H1 (cell line): ENCODE data around the gene GLTP. TPM values are rescaled to one million over a fixed set of nuclear protein-coding genes. Genes with fewer than 3 reads are reported as not detected.
A peak's percentile ranks its signal among the peaks of the same experiment; 100 is the strongest.

Experiments
- CTCF ChIA-PET: fragments of 300-600 bp; sonication (Branson Sonifier 250); formaldehyde crosslinking; loops from one replicate; lab custom pipeline; 2021; ENCODE audit not compliant: partially characterized antibody; lab: Charles Lee
- POLR2A ChIA-PET: fragments of 300-600 bp; sonication (Branson Sonifier 250); formaldehyde crosslinking; loops from one replicate; lab custom pipeline; 2021; ENCODE audit warnings: inconsistent platforms; ENCODE audit not compliant: partially characterized antibody; lab: Charles Lee
- DNase-seq, 2 experiments: peaks; one replicate each; pipeline versions ENCODE4 v3.0.0 to v3.0.0-alpha.2; 2010 to 2022; ENCODE audit warnings: low spot score in 2 of 2, low read depth in 1 of 2, mixed read lengths in 1 of 2
- FAIRE-seq: peaks from 2 replicates; lab custom pipeline; 2011; peaks lifted over from hg19 to GRCh38; lab: Jason Lieb, UNC
- H2AFZ ChIP-seq: 2 replicates; pipeline ENCODE4 v1.8.1; 2012; ENCODE audit warnings: low read length, inconsistent platforms
- H2AK5ac ChIP-seq: 2 replicates; pipeline ENCODE4 v1.6.1; 2013; ENCODE audit warnings: low read depth, low read length
- H2BK120ac ChIP-seq: replicated peaks from 2 replicates; pipeline ENCODE3; 2013; ENCODE audit warnings: low read depth, low read length, inconsistent platforms
- H2BK12ac ChIP-seq: 2 replicates; pipeline ENCODE4 v1.6.1; 2013; ENCODE audit warnings: low read depth, low read length
- H2BK15ac ChIP-seq: 2 replicates; pipeline ENCODE4 v1.6.1; 2013; ENCODE audit warnings: low read length
- H2BK20ac ChIP-seq: 2 replicates; pipeline ENCODE4 v1.6.1; 2013; ENCODE audit warnings: low read length
- H2BK5ac ChIP-seq: 2 replicates; pipeline ENCODE4 v1.6.1; 2013; ENCODE audit warnings: low read depth, low read length
- H3K14ac ChIP-seq: 2 replicates; pipeline ENCODE4 v1.6.1; 2013; ENCODE audit warnings: inconsistent platforms; ENCODE audit not compliant: insufficient read length
- H3K18ac ChIP-seq: 2 replicates; pipeline ENCODE4 v1.6.1; 2013; ENCODE audit warnings: low read length; ENCODE audit errors: extremely low read depth
- H3K23ac ChIP-seq: 2 replicates; pipeline ENCODE4 v1.6.1; 2013; ENCODE audit warnings: inconsistent platforms; ENCODE audit not compliant: insufficient read length
- H3K23me2 ChIP-seq: 2 replicates; pipeline ENCODE4 v1.6.1; 2013; ENCODE audit warnings: low read depth, low read length
- H3K27ac ChIP-seq: 2 replicates; pipeline ENCODE4 v1.6.1; 2011; ENCODE audit warnings: low read depth, low read length, inconsistent platforms
- H3K27me3 ChIP-seq, 4 experiments: replicated peaks in 1 of 4; 1 replicate in 1 of 4; 2 replicates in 3 of 4; pipeline versions ENCODE4 v1.6.1 to v1.8.1; 2011 to 2013; ENCODE audit warnings: low read length in 3 of 4, mild to moderate bottlenecking in 3 of 4, inconsistent platforms in 2 of 4, mixed read lengths in 2 of 4, moderate library complexity in 1 of 4; ENCODE audit not compliant: control insufficient read depth in 3 of 4, insufficient read depth in 3 of 4; ENCODE audit errors: extremely low read depth in 1 of 4
- H3K36me3 ChIP-seq, 4 experiments: 2 replicates each; pipeline versions ENCODE4 v1.6.1 to v1.8.1; 2011 to 2013; ENCODE audit warnings: mild to moderate bottlenecking in 4 of 4, low read length in 3 of 4, moderate library complexity in 2 of 4, control low read depth in 1 of 4, inconsistent platforms in 1 of 4; ENCODE audit not compliant: insufficient read depth in 4 of 4, control insufficient read depth in 2 of 4
- H3K4ac ChIP-seq: replicated peaks from 2 replicates; pipeline ENCODE3; 2013; ENCODE audit warnings: low read length, low read depth, mixed read lengths, inconsistent platforms; ENCODE audit not compliant: insufficient read length
- H3K4me1 ChIP-seq, 4 experiments: replicated peaks in 1 of 4; 1 replicate in 1 of 4; 2 replicates in 3 of 4; pipeline versions ENCODE4 v1.6.1 to v1.8.1; 2011 to 2013; ENCODE audit warnings: low read length in 3 of 4, inconsistent platforms in 2 of 4, mixed read lengths in 1 of 4; ENCODE audit not compliant: insufficient read depth in 4 of 4, control insufficient read depth in 3 of 4
- H3K4me2 ChIP-seq, 2 experiments: 2 replicates each; pipeline versions ENCODE4 v1.6.1 to v1.8.1; 2011 to 2013; ENCODE audit warnings: low read depth in 2 of 2, low read length in 2 of 2, control low read depth in 1 of 2, inconsistent platforms in 1 of 2, mild to moderate bottlenecking in 1 of 2; ENCODE audit not compliant: insufficient read depth in 1 of 2
- H3K4me3 ChIP-seq, 4 experiments: fragments of 200-600, 300-600 bp in 1 of 4; sonication (generic), shearing (Covaris generic), sonication (Bioruptor Twin) in 1 of 4; 2 replicates each; pipeline versions ENCODE4 v1.5.1 to v1.8.1; 2011 to 2016; ENCODE audit warnings: low read length in 4 of 4, low read depth in 3 of 4, control low read depth in 2 of 4, inconsistent platforms in 2 of 4, mild to moderate bottlenecking in 2 of 4, mixed read lengths in 1 of 4, moderate library complexity in 1 of 4; ENCODE audit not compliant: insufficient read depth in 2 of 4; ENCODE audit errors: extremely low read depth in 1 of 4
- H3K56ac ChIP-seq: replicated peaks from 2 replicates; pipeline ENCODE3; 2013; ENCODE audit warnings: low read depth, mild to moderate bottlenecking, mixed read lengths, low read length, inconsistent platforms; ENCODE audit not compliant: insufficient read length
- H3K79me1 ChIP-seq: 2 replicates; pipeline ENCODE4 v1.6.1; 2013; ENCODE audit warnings: low read depth, low read length, control low read depth
- H3K79me2 ChIP-seq, 2 experiments: 2 replicates each; pipeline versions ENCODE4 v1.6.1 to v1.8.1; 2012 to 2013; ENCODE audit warnings: low read length in 2 of 2, mild to moderate bottlenecking in 2 of 2, inconsistent platforms in 1 of 2; ENCODE audit not compliant: insufficient read depth in 2 of 2, control insufficient read depth in 1 of 2
- H3K9ac ChIP-seq, 4 experiments: replicated peaks in 1 of 4; 1 replicate in 1 of 4; 2 replicates in 3 of 4; pipeline versions ENCODE4 v1.6.1 to v1.8.1; 2011 to 2013; ENCODE audit warnings: low read depth in 3 of 4, low read length in 3 of 4, control low read depth in 2 of 4, mild to moderate bottlenecking in 2 of 4, moderate library complexity in 2 of 4, inconsistent platforms in 1 of 4; ENCODE audit errors: extremely low read depth in 1 of 4
- H3K9me3 ChIP-seq, 2 experiments: 2 replicates each; pipeline versions ENCODE4 v1.6.1 to v1.8.1; 2012 to 2013; ENCODE audit warnings: mild to moderate bottlenecking in 2 of 2, moderate library complexity in 2 of 2, control low read depth in 1 of 2, inconsistent platforms in 1 of 2, low read depth in 1 of 2, low read length in 1 of 2, mixed read lengths in 1 of 2; ENCODE audit not compliant: insufficient read depth in 2 of 2
- H4K20me1 ChIP-seq, 2 experiments: replicated peaks in 1 of 2; 2 replicates each; pipeline versions ENCODE3 to v1.8.1; 2011 to 2013; ENCODE audit warnings: inconsistent platforms in 2 of 2, low read length in 2 of 2, mild to moderate bottlenecking in 1 of 2; ENCODE audit not compliant: insufficient read depth in 2 of 2, control insufficient read depth in 1 of 2
- H4K5ac ChIP-seq: 2 replicates; pipeline ENCODE4 v1.6.1; 2013; ENCODE audit warnings: low read length, low read depth, mixed read lengths, inconsistent platforms; ENCODE audit not compliant: insufficient read length
- H4K8ac ChIP-seq: 2 replicates; pipeline ENCODE4 v1.8.0; 2013; ENCODE audit warnings: mild to moderate bottlenecking, moderate library complexity, low read length, inconsistent platforms; ENCODE audit not compliant: insufficient read depth; ENCODE audit errors: extremely low read depth
- H4K91ac ChIP-seq: replicated peaks from 2 replicates; pipeline ENCODE3; 2013; ENCODE audit warnings: low read length, mixed read lengths, inconsistent platforms; ENCODE audit not compliant: insufficient read length
- KDM1A ChIP-seq: fragments of 200-600, 300-600 bp; sonication (generic); IDR thresholded peaks from 2 replicates; pipeline ENCODE4 v1.7.1; 2016; ENCODE audit warnings: mild to moderate bottlenecking, low read length, borderline replicate concordance
- POLR2AphosphoS5 ChIP-seq: IDR thresholded peaks from 2 replicates; pipeline ENCODE4 v1.6.1; 2011; ENCODE audit warnings: low read depth, low read length
- WGBS, 2 experiments: shearing (Covaris generic) in 1 of 2; methylation state at CpG; one replicate each; pipeline versions ENCODE4 v1.1.6 to v1.1.7; 2013 to 2015; ENCODE audit warnings: low lambda C conversion rate in 2 of 2, mixed read lengths in 2 of 2, inconsistent platforms in 1 of 2, low coverage in 1 of 2, missing lambda C conversion rate in 1 of 2; ENCODE audit not compliant: insufficient replicate concordance in 2 of 2, insufficient coverage in 1 of 2, insufficient read length in 1 of 2; ENCODE audit errors: extremely low coverage in 1 of 2, missing lambda C conversion rate in 1 of 2; 5-methylcytosine and 5-hydroxymethylcytosine counted together
- polyA plus RNA-seq, 7 experiments: library from polyadenylated mRNA; depleted of rRNA in 3 of 7; stranded (reverse) in 5 of 7; unstranded in 2 of 7; fragments of >200 nt in 5 of 7; fragments of 200-250 nt in 2 of 7; gene quantifications; 1 replicate in 5 of 7; 2 replicates in 1 of 7; 4 replicates in 1 of 7; pipeline versions ENCODE4 v1.2.1 to v1.2.3, GENCODE V29; 2011 to 2013; ENCODE audit warnings: missing spikeins in 2 of 7, mixed read lengths in 2 of 7
- total RNA-seq: library from RNA; stranded (reverse); fragmentation: NEBNext Ultra II Directional; extraction: Animal tissue kit (Norgen Biotek cat#: 25700); gene quantifications from 2 replicates; pipeline ENCODE4 v1.2.1, GENCODE V29; 2021

GLTP gene
- total and polyA plus RNA-seq, 2 of the 8 experiments (the other 6 are each of a cell fraction or from before 2014, with no cell fraction given), result 9.8 to 26.1 TPM

- Histone ChIP-seq H2BK12ac (no peak overlapping the region), H3K79me2 (no peaks in the 10 kb centered on the region), H2BK120ac (no peak overlapping the region), H3K27ac (no peak overlapping the region), H3K4ac (no peak overlapping the region), H3K4me3 (no peak overlapping the region), H3K4me2 (no peak overlapping the region), H3K14ac (no peak overlapping the region), H3K27me3 (no peaks in the 10 kb centered on the region), H3K79me1 (no peaks in the 10 kb centered on the region; the same call in 1 of the 2 replicates)
- CTCF ChIA-PET, result interaction anchor here (0.8 to 6.1 kb wide), 7 partner anchors 11 to 83 kb away, joined by 3 to 183 read pairs (median 5); no protein-coding TSS in a partner anchor
- 86% methylated on average over 11 of the region's 12 CpGs; no CpG with 5 or more reads in 1 of the 2 experiments for WGBS, 2 experiments
- TF ChIP-seq POLR2AphosphoS5 (no peak), KDM1A (peak; percentile 45; the same call in 1 of the 2 replicates)
- TF ChIP-seq, all 59 proteins: peak for 1
- Histone ChIP-seq H4K91ac (no peak overlapping the region), H3K56ac (peak overlapping the region; percentile 97), H4K20me1 (peaks cover 0 to 10% of the 10 kb centered on the region in 2 experiments), H3K4me1 (no peaks in the 10 kb centered on the region), H3K9ac (no peak overlapping the region), H4K8ac (no peak overlapping the region), H3K36me3 (no peaks in the 10 kb centered on the region), H2BK20ac (no peak overlapping the region), H3K9me3 (no peaks in the 10 kb centered on the region), H3K18ac (no peak overlapping the region), H2AFZ (no peak overlapping the region), H2BK5ac (no peak overlapping the region), H2BK15ac (no peak overlapping the region), H3K23ac (no peak overlapping the region), H3K23me2 (peaks cover 14% of the 10 kb centered on the region; the same call in 1 of the 2 replicates), H4K5ac (no peak overlapping the region), H2AK5ac (no peak overlapping the region)
- DNase-seq, result no peak
- POLR2A ChIA-PET, result no interaction called here
- FAIRE-seq, result no peak
Observed at GRCh38 chr12:109807954-109808643, 72.2 kb downstream of the GLTP start.
